ENCODE data around the gene MRC2.

Gene MRC2

GRCh38 chr17:62630365-62631085 lies 3.1 kb downstream of the MRC2 start:
- ATAC-seq, result no peak
- no peak for TF ChIP-seq ZNF565 (CRISPR knock-in tag; conservative IDR thresholded peaks at IDR 0.05; ENCODE audit: low read depth)
- TF ChIP-seq ESRRG (CRISPR knock-in tag; IDR thresholded peaks at IDR 0.05), result no peak
- TF ChIP-seq ZC3H10 (CRISPR knock-in tag; IDR thresholded peaks at IDR 0.05), result no peak
- TF ChIP-seq GLIS3 (CRISPR knock-in tag; IDR thresholded peaks at IDR 0.05), result no peak
- no peak for TF ChIP-seq TOX (CRISPR knock-in tag; IDR thresholded peaks at IDR 0.05; ENCODE audit: borderline replicate concordance)
- TF ChIP-seq ARNTL (CRISPR knock-in tag; IDR thresholded peaks at IDR 0.05; ENCODE audit: borderline replicate concordance, low read depth), result no peak
- TF ChIP-seq CSDC2 (CRISPR knock-in tag; IDR thresholded peaks at IDR 0.05), result no peak
- TF ChIP-seq ISL1 (CRISPR knock-in tag; IDR thresholded peaks at IDR 0.05), result no peak
- TF ChIP-seq CREB5 (CRISPR knock-in tag; IDR thresholded peaks at IDR 0.05; ENCODE audit: low read depth), result no peak

- TF ChIP-seq TOX (CRISPR knock-in tag; IDR thresholded peaks at IDR 0.05; ENCODE audit: borderline replicate concordance) (no peak), ISL1 (CRISPR knock-in tag; IDR thresholded peaks at IDR 0.05) (no peak), ESRRG (CRISPR knock-in tag; IDR thresholded peaks at IDR 0.05) (no peak), TCF4 (CRISPR knock-in tag; IDR thresholded peaks at IDR 0.05; ENCODE audit: borderline replicate concordance) (no peak), ZNF8 (CRISPR knock-in tag; IDR thresholded peaks at IDR 0.05) (no peak), ZFP3 (CRISPR knock-in tag; IDR thresholded peaks at IDR 0.05) (no peak), PPARA (CRISPR knock-in tag; IDR thresholded peaks at IDR 0.05; ENCODE audit: borderline replicate concordance) (no peak), TSHZ2 (CRISPR knock-in tag; IDR thresholded peaks at IDR 0.05) (no peak), POU6F1 (CRISPR knock-in tag; IDR thresholded peaks at IDR 0.05; ENCODE audit: borderline replicate concordance, low read depth) (no peak), OSR1 (CRISPR knock-in tag; IDR thresholded peaks at IDR 0.05) (no peak), CSDC2 (CRISPR knock-in tag; IDR thresholded peaks at IDR 0.05) (no peak)
- ATAC-seq, result no peak
Observed at GRCh38 chr17:62631086-62631935, 3.8 kb downstream of the MRC2 start.

- no peak for ATAC-seq
Observed at GRCh38 chr17:62631936-62632924, 4.8 kb downstream of the MRC2 start.

More at GRCh38 chr17:62631936-62632924, 4.8 kb downstream of the MRC2 start:
- TF ChIP-seq POU6F1 (CRISPR knock-in tag; IDR thresholded peaks at IDR 0.05; ENCODE audit: borderline replicate concordance, low read depth) (no peak), ESRRG (CRISPR knock-in tag; IDR thresholded peaks at IDR 0.05) (no peak), TOX (CRISPR knock-in tag; IDR thresholded peaks at IDR 0.05; ENCODE audit: borderline replicate concordance) (no peak), SNAI2 (CRISPR knock-in tag; IDR thresholded peaks at IDR 0.05) (no peak), TCF4 (CRISPR knock-in tag; IDR thresholded peaks at IDR 0.05; ENCODE audit: borderline replicate concordance) (no peak), PATZ1 (CRISPR knock-in tag; IDR thresholded peaks at IDR 0.05; ENCODE audit: borderline replicate concordance) (no peak), ZC3H10 (CRISPR knock-in tag; IDR thresholded peaks at IDR 0.05) (no peak), CSRNP3 (CRISPR knock-in tag; IDR thresholded peaks at IDR 0.05) (no peak)

All from SK-N-SH treated with all-trans-retinoic acid at 6 μM for 48 hours (cell line).